PC-9 (cell line): ENCODE results near the gene PIK3C2G.

Experiments
- EZH2 ChIP-seq: fragments of 200-600 bp; sonication (generic); IDR thresholded peaks from 2 replicates; pipeline ENCODE4 v1.8.0; 2017; ENCODE audit warnings: antibody characterized with exemption, low read depth
- TF ChIP-seq, protein P1 (sequence below): fragments of 200-600 bp; sonication (generic); conservative IDR thresholded peaks from 2 replicates; pipeline ENCODE4 v1.6.1; 2017; ENCODE audit warnings: mixed run types, antibody characterized with exemption, mild to moderate bottlenecking, moderate library complexity

- TF ChIP-seq EZH2 = no peak
- TF ChIP-seq, protein P1, sequence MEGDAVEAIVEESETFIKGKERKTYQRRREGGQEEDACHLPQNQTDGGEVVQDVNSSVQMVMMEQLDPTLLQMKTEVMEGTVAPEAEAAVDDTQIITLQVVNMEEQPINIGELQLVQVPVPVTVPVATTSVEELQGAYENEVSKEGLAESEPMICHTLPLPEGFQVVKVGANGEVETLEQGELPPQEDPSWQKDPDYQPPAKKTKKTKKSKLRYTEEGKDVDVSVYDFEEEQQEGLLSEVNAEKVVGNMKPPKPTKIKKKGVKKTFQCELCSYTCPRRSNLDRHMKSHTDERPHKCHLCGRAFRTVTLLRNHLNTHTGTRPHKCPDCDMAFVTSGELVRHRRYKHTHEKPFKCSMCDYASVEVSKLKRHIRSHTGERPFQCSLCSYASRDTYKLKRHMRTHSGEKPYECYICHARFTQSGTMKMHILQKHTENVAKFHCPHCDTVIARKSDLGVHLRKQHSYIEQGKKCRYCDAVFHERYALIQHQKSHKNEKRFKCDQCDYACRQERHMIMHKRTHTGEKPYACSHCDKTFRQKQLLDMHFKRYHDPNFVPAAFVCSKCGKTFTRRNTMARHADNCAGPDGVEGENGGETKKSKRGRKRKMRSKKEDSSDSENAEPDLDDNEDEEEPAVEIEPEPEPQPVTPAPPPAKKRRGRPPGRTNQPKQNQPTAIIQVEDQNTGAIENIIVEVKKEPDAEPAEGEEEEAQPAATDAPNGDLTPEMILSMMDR = no peak
Observed at GRCh38 chr12:18267427-18268099, 6.2 kb downstream of the PIK3C2G start.
